Measurements from ENCODE around the gene PLEKHG7.

GRCh38 chr12:92676710-92677109 lies 26.1 kb upstream of the PLEKHG7 start:
- TF ChIP-seq CTCF (IDR thresholded peaks at IDR 0.05 in 2 of 3, conservative IDR thresholded peaks at IDR 0.05 in 1 of 3; ENCODE audit: control insufficient read depth in 2 of 3, extremely low read depth in 1 of 3, insufficient read depth in 1 of 3, low read depth in 3 of 3, low read length in 3 of 3) (no peak), REST (IDR thresholded peaks at IDR 0.05; ENCODE audit: low read depth, low read length) (no peak), ETV6 (conservative IDR thresholded peaks at IDR 0.05 in 1 of 2, IDR thresholded peaks at IDR 0.05 in 1 of 2; ENCODE audit: borderline replicate concordance in 1 of 2, low read depth in 1 of 2) (no peak), NFYB (IDR thresholded peaks at IDR 0.05; ENCODE audit: insufficient read depth, low read depth, low read length) (no peak), BCLAF1 (IDR thresholded peaks at IDR 0.05) (no peak)
